ENCODE data around the gene HDAC1.

The HDAC1 gene

GRCh38 chr1:32330558-32331151, 38.8 kb downstream of the HDAC1 start:
- DNase-seq = no peak

GRCh38 chr1:32331549-32331948, 39.7 kb downstream of the HDAC1 start:
- DNase-seq = no peak

- DNase-seq = no peak
These were observed 40.6 kb downstream of the HDAC1 start for GRCh38 chr1:32332290-32333079.

GRCh38 chr1:32333251-32333963, 41.5 kb downstream of the HDAC1 start:
- no peak for DNase-seq

GRCh38 chr1:32334274-32334861, 42.5 kb downstream of the HDAC1 start:
- no peak for DNase-seq

- peak; percentile 62 for DNase-seq
These were observed 43.1 kb downstream of the HDAC1 start for GRCh38 chr1:32334864-32335534.

- DNase-seq = no peak
These were observed 43.6 kb downstream of the HDAC1 start for GRCh38 chr1:32335535-32335789.

- peak; percentile 90 for DNase-seq
These were observed 44.1 kb downstream of the HDAC1 start, which contains the start of gene MARCKSL1 for GRCh38 chr1:32335790-32336590. MARCKSL1 (minus strand) TSS chr1:32336233; CDS start chr1:32336033, 200 bp downstream.

GRCh38 chr1:32336591-32336932, 44.7 kb downstream of the HDAC1 start:
- DNase-seq = no peak

GRCh38 chr1:32336963-32337675, 45.2 kb downstream of the HDAC1 start:
- DNase-seq = peak; percentile 66

- peak; percentile 67 for DNase-seq
These were observed 46.2 kb downstream of the HDAC1 start for GRCh38 chr1:32337855-32338636.

- DNase-seq = no peak
These were observed 46.8 kb downstream of the HDAC1 start for GRCh38 chr1:32338637-32339145.

- DNase-seq = no peak
These were observed 47.6 kb downstream of the HDAC1 start for GRCh38 chr1:32339363-32339978.

- DNase-seq = no peak
These were observed 49.4 kb downstream of the HDAC1 start for GRCh38 chr1:32341186-32341757.

- DNase-seq = no peak
These were observed 50.1 kb downstream of the HDAC1 start for GRCh38 chr1:32341971-32342370.

GRCh38 chr1:32342704-32343103, 50.8 kb downstream of the HDAC1 start:
- no peak for DNase-seq

GRCh38 chr1:32345289-32345827, 53.5 kb downstream of the HDAC1 start:
- no peak for DNase-seq

- no peak for DNase-seq
These were observed 54.8 kb downstream of the HDAC1 start for GRCh38 chr1:32346532-32347157.

GRCh38 chr1:32349211-32349708, 57.4 kb downstream of the HDAC1 start:
- peak; percentile 55 for DNase-seq
